SJCRH30 (cell line): ENCODE measurements around the gene EIF4E2. TPM values are rescaled to one million over a fixed set of nuclear protein-coding genes. Genes with fewer than 3 reads are reported as not detected.
"Not testable (repeated sequence)": the region's sequence is repeated elsewhere in the genome, so short reads cannot be mapped to it uniquely, and the experiment has no call there.

Source experiments
- DNase-seq, 2 experiments: peaks; one replicate each; pipeline ENCODE4 v3.0.0-alpha.2; 2015 to 2020
- H3K27ac ChIP-seq: fragments of 250-450 bp; sonication (Bioruptor Pico); 2 replicates; pipeline ENCODE4 v1.5.1; 2020; ENCODE audit warnings: mild to moderate bottlenecking, moderate library complexity
- H3K27me3 ChIP-seq: fragments of 250-450 bp; sonication (Bioruptor Pico); 2 replicates; pipeline ENCODE4 v1.5.1; 2020; ENCODE audit warnings: mild to moderate bottlenecking, moderate library complexity
- H3K36me3 ChIP-seq: fragments of 250-450 bp; sonication (Bioruptor Pico); 2 replicates; pipeline ENCODE4 v1.5.1; 2020; ENCODE audit warnings: mild to moderate bottlenecking, moderate library complexity
- H3K4me1 ChIP-seq: fragments of 250-450 bp; sonication (Bioruptor Pico); 2 replicates; pipeline ENCODE4 v1.5.1; 2020; ENCODE audit warnings: mild to moderate bottlenecking, moderate library complexity
- H3K4me3 ChIP-seq: fragments of 250-450 bp; sonication (Bioruptor Pico); 2 replicates; pipeline ENCODE4 v1.5.1; 2020; ENCODE audit warnings: mild to moderate bottlenecking, moderate library complexity
- H3K9me3 ChIP-seq: fragments of 250-450 bp; sonication (Bioruptor Pico); replicated peaks from 2 replicates; pipeline ENCODE4 v1.5.1; 2020; ENCODE audit warnings: mild to moderate bottlenecking, moderate library complexity
- total RNA-seq: library from RNA; depleted of rRNA; stranded (reverse); fragments of >200 nt; shearing (Covaris generic); gene quantifications from 2 replicates; pipeline ENCODE4 v1.2.3, GENCODE V29; 2014

EIF4E2 gene
- total RNA-seq, 1 experiment from 2014 or later: 180 TPM

- Histone ChIP-seq H3K9me3 (no peaks in the 10 kb centered on the region), H3K4me3 (peak overlapping the region; percentile 87), H3K27ac (peak overlapping the region; percentile 97), H3K27me3 (peaks cover 2% of the 10 kb centered on the region; the same call in 1 of the 2 replicates), H3K36me3 (no peaks in the 10 kb centered on the region; the same call in 1 of the 2 replicates), H3K4me1 (peaks cover 13% of the 10 kb centered on the region)
- peak; percentile 76 to 77 for DNase-seq
Observed at GRCh38 chr2:232526372-232526941, 24.0 kb upstream of the EIF4E2 start.

GRCh38 chr2:232527905-232528470, 22.5 kb upstream of the EIF4E2 start:
- no peaks in the 10 kb centered on the region for H3K27me3 ChIP-seq
- H3K27ac ChIP-seq: no peak overlapping the region
- no peaks in the 10 kb centered on the region for H3K9me3 ChIP-seq
- no peaks in the 10 kb centered on the region; the same call in 1 of the 2 replicates for H3K36me3 ChIP-seq
- no peak overlapping the region for H3K4me3 ChIP-seq
- H3K4me1 ChIP-seq: peaks cover 13% of the 10 kb centered on the region
- DNase-seq: no peak

- no peaks in the 10 kb centered on the region for H3K9me3 ChIP-seq
- H3K36me3 ChIP-seq: peaks cover 2% of the 10 kb centered on the region; the same call in 1 of the 2 replicates
- no peaks in the 10 kb centered on the region for H3K27me3 ChIP-seq
- no peak overlapping the region for H3K27ac ChIP-seq
- no peak for DNase-seq
- H3K4me3 ChIP-seq: no peak overlapping the region
- H3K4me1 ChIP-seq: peaks cover 13% of the 10 kb centered on the region
Observed at GRCh38 chr2:232528746-232529460, 21.6 kb upstream of the EIF4E2 start.

- DNase-seq: no peak
- peaks cover 13% of the 10 kb centered on the region for H3K4me1 ChIP-seq
- no peak overlapping the region for H3K27ac ChIP-seq
- H3K9me3 ChIP-seq: no peaks in the 10 kb centered on the region
- peaks cover 12% of the 10 kb centered on the region; the same call in 1 of the 2 replicates for H3K36me3 ChIP-seq
- H3K4me3 ChIP-seq: no peak overlapping the region
- no peaks in the 10 kb centered on the region for H3K27me3 ChIP-seq
Observed at GRCh38 chr2:232529806-232530547, 20.5 kb upstream of the EIF4E2 start.

- H3K27me3 ChIP-seq: no peaks in the 10 kb centered on the region
- H3K36me3 ChIP-seq: peaks cover 19% of the 10 kb centered on the region; the same call in 1 of the 2 replicates
- peaks cover 7% of the 10 kb centered on the region; the same call in 1 of the 2 replicates for H3K4me1 ChIP-seq
- no peaks in the 10 kb centered on the region for H3K9me3 ChIP-seq
- no peak overlapping the region for H3K27ac ChIP-seq
- DNase-seq: no peak
- H3K4me3 ChIP-seq: no peak overlapping the region
Observed at GRCh38 chr2:232530626-232531260, 19.7 kb upstream of the EIF4E2 start.

GRCh38 chr2:232532419-232532818, 18.1 kb upstream of the EIF4E2 start:
- Histone ChIP-seq H3K9me3 (no peaks in the 10 kb centered on the region), H3K27me3 (no peaks in the 10 kb centered on the region), H3K4me1 (peaks cover 6% of the 10 kb centered on the region), H3K4me3 (no peak overlapping the region), H3K27ac (no peak overlapping the region), H3K36me3 (peaks cover 25% of the 10 kb centered on the region; the same call in 1 of the 2 replicates)
- no peak for DNase-seq

- not testable (repeated sequence) for H3K4me1 ChIP-seq, DNase-seq, H3K27ac ChIP-seq, H3K9me3 ChIP-seq, H3K27me3 ChIP-seq, H3K4me3 ChIP-seq
- peaks cover 25% of the 10 kb centered on the region; the same call in 1 of the 2 replicates for H3K36me3 ChIP-seq
Observed at GRCh38 chr2:232532821-232533220, 17.7 kb upstream of the EIF4E2 start.

GRCh38 chr2:232533944-232534710, 16.4 kb upstream of the EIF4E2 start:
- peaks cover 25% of the 10 kb centered on the region; the same call in 1 of the 2 replicates for H3K36me3 ChIP-seq
- no peak overlapping the region for H3K4me3 ChIP-seq
- no peaks in the 10 kb centered on the region for H3K9me3 ChIP-seq
- peaks cover 22% of the 10 kb centered on the region for H3K4me1 ChIP-seq
- H3K27ac ChIP-seq: no peak overlapping the region
- DNase-seq: no peak
- no peaks in the 10 kb centered on the region for H3K27me3 ChIP-seq

- H3K27ac ChIP-seq: no peak overlapping the region
- DNase-seq: no peak
- no peaks in the 10 kb centered on the region for H3K9me3 ChIP-seq
- no peak overlapping the region for H3K4me3 ChIP-seq
- no peaks in the 10 kb centered on the region for H3K27me3 ChIP-seq
- peaks cover 25% of the 10 kb centered on the region; the same call in 1 of the 2 replicates for H3K36me3 ChIP-seq
- peaks cover 23% of the 10 kb centered on the region for H3K4me1 ChIP-seq
Observed at GRCh38 chr2:232534940-232535651, 15.4 kb upstream of the EIF4E2 start.

GRCh38 chr2:232535761-232536530, 14.5 kb upstream of the EIF4E2 start:
- Histone ChIP-seq H3K4me1 (peaks cover 23% of the 10 kb centered on the region), H3K36me3 (peaks cover 25% of the 10 kb centered on the region; the same call in 1 of the 2 replicates), H3K27me3 (no peaks in the 10 kb centered on the region), H3K27ac (no peak overlapping the region), H3K4me3 (no peak overlapping the region), H3K9me3 (no peaks in the 10 kb centered on the region)
- no peak for DNase-seq

GRCh38 chr2:232537079-232537478, 13.4 kb upstream of the EIF4E2 start:
- Histone ChIP-seq H3K27me3 (no peaks in the 10 kb centered on the region), H3K27ac (peak overlapping the region; percentile 1; the same call in 1 of the 2 replicates), H3K4me3 (no peak overlapping the region), H3K4me1 (peaks cover 23% of the 10 kb centered on the region), H3K9me3 (no peaks in the 10 kb centered on the region), H3K36me3 (peaks cover 30% of the 10 kb centered on the region)
- peak in 1 of 2 experiments; percentile 61 for DNase-seq

- H3K4me1 ChIP-seq: peaks cover 23% of the 10 kb centered on the region
- peak overlapping the region; percentile 1; the same call in 1 of the 2 replicates for H3K27ac ChIP-seq
- no peak overlapping the region for H3K4me3 ChIP-seq
- peak in 1 of 2 experiments; percentile 59 for DNase-seq
- peaks cover 32% of the 10 kb centered on the region for H3K36me3 ChIP-seq
- no peaks in the 10 kb centered on the region for H3K27me3 ChIP-seq
- no peaks in the 10 kb centered on the region for H3K9me3 ChIP-seq
Observed at GRCh38 chr2:232537499-232537898, 13.0 kb upstream of the EIF4E2 start.
